Type B pancreatic cell (in vitro differentiated cells): ENCODE data around the gene USP2. TPM values are rescaled to one million over a fixed set of nuclear protein-coding genes. Genes with fewer than 3 reads are reported as not detected.
A peak's percentile ranks its signal among the peaks of the same experiment; 100 is the strongest.

Experiments
- DNase-seq: peaks from one replicate; pipeline ENCODE4 v3.0.0; 2021; ENCODE audit warnings: mixed read lengths; ENCODE audit not compliant: unreplicated experiment; ENCODE audit errors: extremely low spot score
- H3K27ac Mint-ChIP-seq: 2 replicates; pipeline ENCODE4 v1.8.0; 2021; ENCODE audit warnings: mild to moderate bottlenecking, mixed read lengths
- H3K27me3 Mint-ChIP-seq: 2 replicates; pipeline ENCODE4 v1.8.0; 2021; ENCODE audit warnings: mixed read lengths
- H3K36me3 Mint-ChIP-seq: 2 replicates; pipeline ENCODE4 v1.8.0; 2021; ENCODE audit warnings: mixed read lengths
- H3K4me1 Mint-ChIP-seq: one replicate; pipeline ENCODE4 v1.8.0; 2021; ENCODE audit warnings: mixed read lengths; ENCODE audit not compliant: unreplicated experiment
- H3K4me3 Mint-ChIP-seq: 2 replicates; pipeline ENCODE4 v1.8.0; 2021; ENCODE audit warnings: mild to moderate bottlenecking, mixed read lengths
- H3K9me3 Mint-ChIP-seq: 2 replicates; pipeline ENCODE4 v1.8.0; 2021; ENCODE audit warnings: mixed read lengths
- total RNA-seq: library from RNA; stranded (reverse); gene quantifications from 2 replicates; pipeline ENCODE4 v1.2.1, GENCODE V29; 2021; ENCODE audit warnings: low replicate concordance
- TF ChIP-seq, protein P1 (sequence below): fragments of 200-600 bp; sonication (generic); conservative IDR thresholded peaks from 2 replicates; pipeline ENCODE4 v1.5.0; 2021; ENCODE audit warnings: antibody characterized with exemption, mild to moderate bottlenecking

Gene USP2
- total RNA-seq, 1 donor from 2014 or later: 8.2 TPM

GRCh38 chr11:119355091-119355843 lies 26.2 kb downstream of the USP2 start:
- DNase-seq: no peak
- Mint-ChIP-seq H3K4me3 (peak overlapping the region; percentile 45), H3K27me3 (peaks cover 12% of the 10 kb centered on the region)

GRCh38 chr11:119352857-119353260 lies 28.6 kb downstream of the USP2 start:
- H3K4me1 Mint-ChIP-seq: peaks cover 6% of the 10 kb centered on the region
- TF ChIP-seq, protein P1, sequence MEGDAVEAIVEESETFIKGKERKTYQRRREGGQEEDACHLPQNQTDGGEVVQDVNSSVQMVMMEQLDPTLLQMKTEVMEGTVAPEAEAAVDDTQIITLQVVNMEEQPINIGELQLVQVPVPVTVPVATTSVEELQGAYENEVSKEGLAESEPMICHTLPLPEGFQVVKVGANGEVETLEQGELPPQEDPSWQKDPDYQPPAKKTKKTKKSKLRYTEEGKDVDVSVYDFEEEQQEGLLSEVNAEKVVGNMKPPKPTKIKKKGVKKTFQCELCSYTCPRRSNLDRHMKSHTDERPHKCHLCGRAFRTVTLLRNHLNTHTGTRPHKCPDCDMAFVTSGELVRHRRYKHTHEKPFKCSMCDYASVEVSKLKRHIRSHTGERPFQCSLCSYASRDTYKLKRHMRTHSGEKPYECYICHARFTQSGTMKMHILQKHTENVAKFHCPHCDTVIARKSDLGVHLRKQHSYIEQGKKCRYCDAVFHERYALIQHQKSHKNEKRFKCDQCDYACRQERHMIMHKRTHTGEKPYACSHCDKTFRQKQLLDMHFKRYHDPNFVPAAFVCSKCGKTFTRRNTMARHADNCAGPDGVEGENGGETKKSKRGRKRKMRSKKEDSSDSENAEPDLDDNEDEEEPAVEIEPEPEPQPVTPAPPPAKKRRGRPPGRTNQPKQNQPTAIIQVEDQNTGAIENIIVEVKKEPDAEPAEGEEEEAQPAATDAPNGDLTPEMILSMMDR: no peak
- H3K36me3 Mint-ChIP-seq: peaks cover 6% of the 10 kb centered on the region
- peak overlapping the region; percentile 37 for H3K4me3 Mint-ChIP-seq
- peak overlapping the region; percentile 32 for H3K27ac Mint-ChIP-seq
- no peaks in the 10 kb centered on the region for H3K9me3 Mint-ChIP-seq
- no peak for DNase-seq
- peaks cover 15% of the 10 kb centered on the region for H3K27me3 Mint-ChIP-seq

More at GRCh38 chr11:119355091-119355843, 26.2 kb downstream of the USP2 start:
- TF ChIP-seq, protein P1: no peak
- H3K4me1 Mint-ChIP-seq: peaks cover 6% of the 10 kb centered on the region
- peaks cover 6% of the 10 kb centered on the region for H3K36me3 Mint-ChIP-seq
- no peaks in the 10 kb centered on the region for H3K9me3 Mint-ChIP-seq
- no peak overlapping the region for H3K27ac Mint-ChIP-seq

DNA sequence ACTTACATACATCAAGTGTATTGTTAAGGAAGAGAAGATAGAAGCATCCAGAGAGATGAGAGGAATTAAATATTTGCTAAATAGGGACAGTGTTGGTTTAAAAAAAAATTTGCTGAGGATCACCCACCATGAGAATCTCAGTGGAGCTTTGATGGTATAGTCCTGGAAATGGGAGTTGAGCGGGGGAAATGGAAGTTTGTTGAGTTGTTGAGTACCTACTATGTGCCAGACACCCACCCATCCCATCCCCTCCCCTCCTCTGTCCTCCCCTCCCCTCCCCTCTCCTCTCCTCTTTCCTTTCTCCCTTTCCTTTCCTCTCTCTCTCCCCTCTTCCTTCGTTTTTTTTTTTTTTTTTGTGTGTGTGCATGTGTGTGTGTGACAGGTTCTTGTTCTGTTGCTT lies 30.3 kb downstream of the USP2 start:
- no peak for DNase-seq
- Mint-ChIP-seq H3K27me3 (peaks cover 26% of the 10 kb centered on the region), H3K9me3 (no peaks in the 10 kb centered on the region), H3K27ac (no peak overlapping the region), H3K4me1 (peaks cover 6% of the 10 kb centered on the region), H3K36me3 (no peaks in the 10 kb centered on the region), H3K4me3 (no peak overlapping the region)
- TF ChIP-seq, protein P1: no peak

DNA sequence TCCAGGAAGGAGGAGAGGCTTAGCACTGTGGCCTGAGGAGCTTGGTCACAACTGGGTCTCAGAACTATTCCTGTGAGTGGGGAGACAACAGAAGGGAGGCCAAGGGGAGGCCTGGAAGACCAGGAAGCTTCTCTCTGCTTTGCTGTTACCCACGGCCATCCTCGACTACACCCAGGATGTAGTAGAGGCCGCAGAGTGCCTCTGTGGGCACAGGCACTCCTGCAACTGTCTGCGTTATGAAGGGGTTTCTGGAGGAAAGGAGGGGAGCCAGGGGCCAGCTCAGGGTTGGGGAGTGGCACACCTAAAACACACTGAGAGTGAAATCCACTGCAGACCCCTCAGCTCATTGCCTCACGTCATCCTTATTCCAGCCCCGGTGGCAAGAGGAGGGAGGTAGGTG lies 31.2 kb downstream of the USP2 start:
- Mint-ChIP-seq H3K4me1 (peaks cover 6% of the 10 kb centered on the region), H3K4me3 (no peak overlapping the region), H3K9me3 (no peaks in the 10 kb centered on the region), H3K27ac (no peak overlapping the region), H3K36me3 (no peaks in the 10 kb centered on the region), H3K27me3 (peaks cover 27% of the 10 kb centered on the region)
- no peak for DNase-seq
- TF ChIP-seq, protein P1: no peak

DNA sequence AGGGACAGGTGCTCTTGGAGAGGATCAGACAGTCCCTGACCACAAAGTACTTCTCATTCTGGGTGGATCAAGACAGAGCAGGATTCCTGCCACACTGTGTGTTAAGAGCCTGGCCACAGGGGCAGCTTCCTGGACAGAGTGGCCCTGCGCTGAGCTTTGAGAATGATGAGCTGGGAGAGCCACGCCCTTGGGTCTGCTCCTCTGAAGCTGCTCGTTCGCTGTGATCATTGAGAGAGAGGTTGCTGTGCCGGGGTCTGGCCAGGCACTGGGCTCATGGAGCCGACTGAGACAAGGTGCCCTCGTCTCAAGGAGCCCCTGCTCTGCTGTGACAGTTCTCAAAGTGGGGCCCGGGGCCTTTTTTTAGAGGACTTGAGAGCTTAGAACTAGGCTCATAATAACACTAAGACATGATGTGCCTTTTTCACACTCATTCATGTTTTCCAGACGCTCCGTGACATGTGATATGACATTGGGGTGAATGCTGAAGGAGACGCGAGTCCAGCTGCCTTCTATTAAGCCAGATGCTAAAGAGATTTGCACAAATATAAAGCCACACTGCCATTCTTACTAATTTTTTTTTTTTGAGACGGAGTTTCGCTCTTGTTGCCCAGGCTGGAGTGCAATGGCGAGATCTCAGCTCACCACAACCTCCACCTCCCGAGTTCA lies 33.4 kb downstream of the USP2 start:
- Mint-ChIP-seq H3K4me3 (no peak overlapping the region), H3K36me3 (no peaks in the 10 kb centered on the region), H3K4me1 (peaks cover 5% of the 10 kb centered on the region), H3K27ac (no peak overlapping the region), H3K27me3 (peaks cover 43% of the 10 kb centered on the region), H3K9me3 (no peaks in the 10 kb centered on the region)
- TF ChIP-seq, protein P1: no peak
- no peak for DNase-seq
